Measurements from ENCODE around the gene EML1. TPM values are rescaled to one million over a fixed set of nuclear protein-coding genes. Genes with fewer than 3 reads are reported as not detected.

The EML1 gene
- total and polyA plus RNA-seq, 2 of the 13 experiments (the other 11 are each of a cell fraction or from before 2014, with no cell fraction given): 0.59 to 1.7 TPM

- 68% methylated on average over 2 of the region's 2 CpGs for WGBS (ENCODE audit: low lambda C conversion rate)
- Histone ChIP-seq H2AFZ (ENCODE audit: low read length) (no peak overlapping the region), H3K27me3 (ENCODE audit: control insufficient read depth in 1 of 2, insufficient read depth in 2 of 2, low read length in 2 of 2) (peaks cover 2 to 25% of the 10 kb centered on the region in 2 experiments; a peak in 4 of 5 replicates), H3K9me3 (ENCODE audit: low read length) (no peaks in the 10 kb centered on the region), H3K4me2 (ENCODE audit: low read depth, low read length) (no peak overlapping the region), H3K9ac (ENCODE audit: insufficient read depth, low read depth, low read length) (no peak overlapping the region), H3K79me2 (ENCODE audit: insufficient read depth, low read length) (no peaks in the 10 kb centered on the region), H4K20me1 (ENCODE audit: insufficient read depth, low read length) (no peaks in the 10 kb centered on the region), H3K36me3 (replicated peaks in 1 of 2; ENCODE audit: control insufficient read depth in 1 of 2, insufficient read depth in 2 of 2, low read length in 2 of 2) (no peaks in the 10 kb centered on the region), H3K4me1 (ENCODE audit: insufficient read depth, low read length) (no peaks in the 10 kb centered on the region), H3K4me3 (replicated peaks in 1 of 3; ENCODE audit: insufficient read depth in 1 of 3, low read depth in 2 of 3, low read length in 3 of 3) (no peak overlapping the region), H3K27ac (ENCODE audit: extremely low read length, insufficient read depth, low read length) (no peak overlapping the region)
- CTCF ChIA-PET (ENCODE audit: low intra/inter-chr PET ratio, low total read pairs): no interaction called here
- no peak for TF ChIP-seq HNF1B (CRISPR knock-in tag; IDR thresholded peaks at IDR 0.05)
- TF ChIP-seq MED13 (CRISPR knock-in tag; IDR thresholded peaks at IDR 0.05): no peak
- no peak for TF ChIP-seq ZNF12 (CRISPR knock-in tag; IDR thresholded peaks at IDR 0.05)
- TF ChIP-seq ZBTB49 (CRISPR knock-in tag; IDR thresholded peaks at IDR 0.05; ENCODE audit: borderline replicate concordance): no peak
- TF ChIP-seq ZFP82 (CRISPR knock-in tag; IDR thresholded peaks at IDR 0.05; ENCODE audit: borderline replicate concordance): no peak
- no peak for TF ChIP-seq POLR2AphosphoS5 (IDR thresholded peaks at IDR 0.05; ENCODE audit: low read depth, low read length)
- no peak for TF ChIP-seq SRSF9 (IDR thresholded peaks at IDR 0.05; ENCODE audit: borderline replicate concordance, insufficient read depth, low read depth, low read length, poor library complexity, severe bottlenecking)
- TF ChIP-seq POGK (CRISPR knock-in tag; conservative IDR thresholded peaks at IDR 0.05): no peak
- no peak for ATAC-seq
- in situ Hi-C loops (cut with HindIII; ENCODE audit: extremely low pct_ligation_motif_present, low pct_unique_long_range_greater_than_20kb) (no loop called here), intact Hi-C loops (cut with micrococcal nuclease; ENCODE audit: unreplicated experiment) (no loop called here)
- no peak for FAIRE-seq
- DNase-seq (ENCODE audit: low spot score): no peak
- POLR2A ChIA-PET: no interaction called here
- BruUV-seq (replicated peaks): no TSS peak
Measured at GRCh38 chr14:99777951-99778350, 15.3 kb upstream of the EML1 start.
